ENCODE data around the gene ACOT8.

GRCh38 chr20:45850926-45851325 lies 6.3 kb downstream of the ACOT8 start:
- TF ChIP-seq CTCF (IDR thresholded peaks at IDR 0.05), result no peak
- TF ChIP-seq POLR2A (IDR thresholded peaks at IDR 0.05), result no peak

Measured in Peyer's patch (tissue), 4 donors.